ENCODE measurements around the gene NTRK3. TPM values are rescaled to one million over a fixed set of nuclear protein-coding genes. Genes with fewer than 3 reads are reported as not detected.

The NTRK3 gene
- total RNA-seq, 1 experiment from 2014 or later, result not detected

DNA sequence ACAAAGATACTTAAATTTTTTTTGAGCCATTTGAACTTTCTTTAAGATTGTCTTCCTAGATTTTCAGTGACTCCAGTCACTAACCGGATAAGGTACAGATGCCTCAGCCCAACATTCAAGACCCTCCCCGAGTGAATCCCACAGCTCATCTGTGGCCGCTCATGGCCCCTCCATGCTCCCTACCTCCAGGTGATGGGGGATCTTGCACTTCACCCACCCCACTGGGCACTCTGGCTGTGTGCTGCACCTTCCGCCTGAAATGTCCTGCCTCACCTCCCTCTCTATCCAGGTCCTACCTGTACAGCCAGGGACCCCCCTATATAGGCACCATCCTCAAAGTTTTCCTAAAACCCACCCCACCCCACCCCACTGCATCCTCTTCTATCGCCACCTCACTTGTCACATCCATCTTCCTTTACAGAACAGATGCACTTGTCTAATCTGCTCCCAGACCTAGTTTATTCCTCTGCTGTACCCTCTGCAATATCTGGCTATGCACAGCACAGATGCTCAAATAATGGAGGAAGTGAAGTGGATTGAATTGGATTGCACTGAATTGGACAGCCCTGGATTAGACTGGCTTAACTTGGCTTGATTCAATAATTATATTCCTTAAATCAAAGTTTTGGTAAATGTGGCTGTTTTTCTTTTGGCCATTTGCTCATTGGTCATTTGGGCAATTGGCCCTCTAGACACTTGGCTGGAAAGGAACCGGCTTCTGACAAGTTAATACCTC, 24.5 kb downstream of the NTRK3 start:
- Mint-ChIP-seq H3K4me3 (ENCODE audit: unreplicated experiment) (no peak overlapping the region), H3K36me3 (ENCODE audit: insufficient read depth, unreplicated experiment) (no peaks in the 10 kb centered on the region), H3K27me3 (ENCODE audit: insufficient read depth, unreplicated experiment) (peaks cover 37% of the 10 kb centered on the region), H3K9me3 (ENCODE audit: unreplicated experiment) (no peaks in the 10 kb centered on the region), H3K27ac (ENCODE audit: unreplicated experiment) (no peak overlapping the region), H3K4me1 (ENCODE audit: low read depth, unreplicated experiment) (no peaks in the 10 kb centered on the region)
- no peak for DNase-seq
- Histone ChIP-seq H3K27me3 (replicated peaks; ENCODE audit: control insufficient read depth, insufficient read depth, low read length) (no peaks in the 10 kb centered on the region; the same call in 1 of the 2 replicates), H3K9me3 (no peaks in the 10 kb centered on the region), H3K36me3 (ENCODE audit: control insufficient read depth, insufficient read depth, low read length) (no peaks in the 10 kb centered on the region), H3K4me1 (no peaks in the 10 kb centered on the region), H3K4me3 (ENCODE audit: low read depth, low read length) (no peak overlapping the region)
- POLR2A ChIA-PET, result no interaction called here
- TF ChIP-seq CTCF (IDR thresholded peaks at IDR 0.05; ENCODE audit: insufficient read depth in 1 of 2, low read depth in 1 of 2, low read length in 1 of 2, severe bottlenecking in 1 of 2, unreplicated experiment in 1 of 2), result no peak
- CTCF ChIA-PET, result no interaction called here
- intact Hi-C loops (cut with micrococcal nuclease; ENCODE audit: unreplicated experiment), result no loop called here
- BruUV-seq (replicated peaks), result no TSS peak

GRCh38 chr15:88230823-88231222, 25.7 kb downstream of the NTRK3 start:
- H3K4me3 ChIP-seq (ENCODE audit: low read depth, low read length), result no peak overlapping the region
- no peaks in the 10 kb centered on the region for H3K4me1 ChIP-seq
- no peak for TF ChIP-seq CTCF (IDR thresholded peaks at IDR 0.05; ENCODE audit: insufficient read depth in 1 of 2, low read depth in 1 of 2, low read length in 1 of 2, severe bottlenecking in 1 of 2, unreplicated experiment in 1 of 2)
- intact Hi-C loops (cut with micrococcal nuclease; ENCODE audit: unreplicated experiment), result no loop called here
- H3K4me3 Mint-ChIP-seq (ENCODE audit: unreplicated experiment), result no peak overlapping the region
- ChIA-PET POLR2A (no interaction called here), CTCF (no interaction called here)
- no peak overlapping the region for H3K27ac Mint-ChIP-seq (ENCODE audit: unreplicated experiment)
- BruUV-seq (replicated peaks), result no TSS peak
- H3K9me3 Mint-ChIP-seq (ENCODE audit: unreplicated experiment), result no peaks in the 10 kb centered on the region
- no peaks in the 10 kb centered on the region for H3K9me3 ChIP-seq
- H3K4me1 Mint-ChIP-seq (ENCODE audit: low read depth, unreplicated experiment), result no peaks in the 10 kb centered on the region
- H3K27me3 ChIP-seq (replicated peaks; ENCODE audit: control insufficient read depth, insufficient read depth, low read length), result no peaks in the 10 kb centered on the region; the same call in none of the 2 replicates
- H3K36me3 Mint-ChIP-seq (ENCODE audit: insufficient read depth, unreplicated experiment), result no peaks in the 10 kb centered on the region
- peaks cover 40% of the 10 kb centered on the region for H3K27me3 Mint-ChIP-seq (ENCODE audit: insufficient read depth, unreplicated experiment)
- DNase-seq, result no peak
- no peaks in the 10 kb centered on the region for H3K36me3 ChIP-seq (ENCODE audit: control insufficient read depth, insufficient read depth, low read length)

- CTCF ChIA-PET, result no interaction called here
- TF ChIP-seq CTCF (IDR thresholded peaks at IDR 0.05; ENCODE audit: insufficient read depth in 1 of 2, low read depth in 1 of 2, low read length in 1 of 2, severe bottlenecking in 1 of 2, unreplicated experiment in 1 of 2), result no peak
- Mint-ChIP-seq H3K9me3 (ENCODE audit: unreplicated experiment) (no peaks in the 10 kb centered on the region), H3K4me1 (ENCODE audit: low read depth, unreplicated experiment) (no peaks in the 10 kb centered on the region), H3K27me3 (ENCODE audit: insufficient read depth, unreplicated experiment) (peaks cover 27% of the 10 kb centered on the region), H3K4me3 (ENCODE audit: unreplicated experiment) (no peak overlapping the region), H3K36me3 (ENCODE audit: insufficient read depth, unreplicated experiment) (no peaks in the 10 kb centered on the region), H3K27ac (ENCODE audit: unreplicated experiment) (no peak overlapping the region)
- Histone ChIP-seq H3K4me1 (no peaks in the 10 kb centered on the region), H3K27me3 (replicated peaks; ENCODE audit: control insufficient read depth, insufficient read depth, low read length) (no peaks in the 10 kb centered on the region; the same call in 1 of the 2 replicates), H3K4me3 (ENCODE audit: low read depth, low read length) (no peak overlapping the region), H3K9me3 (no peaks in the 10 kb centered on the region), H3K36me3 (ENCODE audit: control insufficient read depth, insufficient read depth, low read length) (no peaks in the 10 kb centered on the region)
- POLR2A ChIA-PET, result no interaction called here
- intact Hi-C loops (cut with micrococcal nuclease; ENCODE audit: unreplicated experiment), result no loop called here
- no peak for DNase-seq
- BruUV-seq (replicated peaks), result no TSS peak
Observed at GRCh38 chr15:88225461-88225860, 31.1 kb downstream of the NTRK3 start.

Measured in Caco-2 (cell line).